Keratinocyte (primary cell): ENCODE results near the gene PIK3CB. TPM values are rescaled to one million over a fixed set of nuclear protein-coding genes. Genes with fewer than 3 reads are reported as not detected.
"Not testable (repeated sequence)": the region's sequence is repeated elsewhere in the genome, so short reads cannot be mapped to it uniquely, and the experiment has no call there.

Source experiments
- DNase-seq: peaks from one replicate; pipeline ENCODE4 v3.0.0-alpha.2; 2011; ENCODE audit warnings: low read depth, missing footprints, low spot score
- FAIRE-seq: peaks from 2 replicates; lab custom pipeline; 2011; peaks lifted over from hg19 to GRCh38; lab: Jason Lieb, UNC
- H2AFZ ChIP-seq: 2 replicates; pipeline ENCODE4 v1.6.0; 2012; ENCODE audit warnings: low read length, control low read depth, inconsistent platforms; ENCODE audit not compliant: control insufficient read depth
- H3K27ac ChIP-seq: 2 replicates; pipeline ENCODE4 v1.5.1; 2011; ENCODE audit warnings: low read length; ENCODE audit not compliant: control insufficient read depth, insufficient read depth
- H3K27me3 ChIP-seq: 3 replicates; pipeline ENCODE4 v1.6.0; 2011; ENCODE audit warnings: low read length; ENCODE audit not compliant: control insufficient read depth, insufficient read depth; ENCODE audit errors: extremely low read depth
- H3K36me3 ChIP-seq, 2 experiments: 2 replicates in 1 of 2; 3 replicates in 1 of 2; pipeline ENCODE4 v1.5.1; 2011; ENCODE audit warnings: low read length in 2 of 2, mild to moderate bottlenecking in 1 of 2; ENCODE audit not compliant: control insufficient read depth in 2 of 2, insufficient read depth in 2 of 2; ENCODE audit errors: extremely low read depth in 1 of 2
- H3K4me1 ChIP-seq: 3 replicates; pipeline ENCODE4 v1.5.1; 2011; ENCODE audit warnings: low read length; ENCODE audit not compliant: control insufficient read depth, insufficient read depth; ENCODE audit errors: extremely low read depth
- H3K4me2 ChIP-seq: 3 replicates; pipeline ENCODE4 v1.6.0; 2011; ENCODE audit warnings: low read depth, low read length; ENCODE audit not compliant: control insufficient read depth, insufficient read depth; ENCODE audit errors: extremely low read depth
- H3K4me3 ChIP-seq, 3 experiments: fragments of 200-600 bp in 1 of 3; sonication (generic) in 1 of 3; 2 replicates in 2 of 3; 3 replicates in 1 of 3; pipeline ENCODE4 v1.5.1; 2011 to 2016; ENCODE audit warnings: low read length in 3 of 3, mild to moderate bottlenecking in 3 of 3, control low read depth in 2 of 3, inconsistent platforms in 1 of 3, low read depth in 1 of 3, mixed read lengths in 1 of 3, mixed run types in 1 of 3, moderate library complexity in 1 of 3; ENCODE audit not compliant: control insufficient read depth in 2 of 3, insufficient read depth in 2 of 3; ENCODE audit errors: extremely low read depth in 1 of 3
- H3K79me2 ChIP-seq: 2 replicates; pipeline ENCODE4 v1.6.0; 2012; ENCODE audit warnings: low read length; ENCODE audit not compliant: control insufficient read depth, insufficient read depth
- H3K9ac ChIP-seq: 3 replicates; pipeline ENCODE4 v1.6.0; 2011; ENCODE audit warnings: low read length; ENCODE audit not compliant: control insufficient read depth, insufficient read depth; ENCODE audit errors: extremely low read depth
- H3K9me1 ChIP-seq: 3 replicates; pipeline ENCODE4 v1.6.0; 2011; ENCODE audit warnings: low read length; ENCODE audit not compliant: control insufficient read depth, insufficient read depth; ENCODE audit errors: extremely low read depth
- H3K9me3 ChIP-seq: 2 replicates; pipeline ENCODE4 v1.5.1; 2012; ENCODE audit warnings: low read depth, low read length; ENCODE audit not compliant: control insufficient read depth
- H4K20me1 ChIP-seq: 3 replicates; pipeline ENCODE4 v1.6.0; 2011; ENCODE audit warnings: low read length; ENCODE audit not compliant: control insufficient read depth, insufficient read depth; ENCODE audit errors: extremely low read depth
- CTCF ChIP-seq, 3 experiments: IDR thresholded peaks in 1 of 3; conservative IDR thresholded peaks in 1 of 3; optimal IDR thresholded peaks in 1 of 3; 2 replicates in 2 of 3; 3 replicates in 1 of 3; pipeline versions ENCODE3 to v1.5.1; 2011; ENCODE audit warnings: low read length in 3 of 3, mild to moderate bottlenecking in 3 of 3, moderate library complexity in 2 of 3, control low read depth in 1 of 3, inconsistent platforms in 1 of 3; ENCODE audit not compliant: insufficient read depth in 2 of 3; ENCODE audit errors: extremely low read depth in 1 of 3
- EZH2 ChIP-seq: IDR thresholded peaks from one replicate; pipeline ENCODE4 v1.6.1; 2012; ENCODE audit warnings: inconsistent platforms, mild to moderate bottlenecking, low read length, moderate library complexity
- dilution Hi-C: fragments of 300-500 bp; cut with MboI; formaldehyde crosslinking; loops from one replicate; pipeline ENCODE4 v1.7.0; 2020; ENCODE audit warnings: low sequenced_read_pairs; ENCODE audit not compliant: extremely low pct_ligation_motif_present
- polyA plus RNA-seq, 5 experiments: library from polyadenylated mRNA; depleted of rRNA in 3 of 5; stranded (reverse) in 3 of 5; stranded (forward) in 1 of 5; unstranded in 1 of 5; fragments of >200 nt; gene quantifications; 1 replicate in 1 of 5; 2 replicates in 3 of 5; 3 replicates in 1 of 5; pipeline versions ENCODE4 v1.2.1 to v1.2.3, GENCODE V29; 2011 to 2012; ENCODE audit warnings: missing spikeins in 2 of 5, low read depth in 1 of 5, low replicate concordance in 1 of 5

PIK3CB gene
- polyA plus RNA-seq, 1 donor (not counting 4 experiments of a cell fraction or from before 2014, with no cell fraction given), result 19.9 TPM

- Histone ChIP-seq H2AFZ (no peak overlapping the region), H3K4me2 (peak overlapping the region; percentile 15), H3K79me2 (peaks cover 51% of the 10 kb centered on the region), H3K36me3 (peaks cover 3 to 6% of the 10 kb centered on the region in 2 experiments), H3K27me3 (no peaks in the 10 kb centered on the region), H3K4me3 (no peak overlapping the region), H3K9me1 (no peaks in the 10 kb centered on the region), H3K9me3 (no peaks in the 10 kb centered on the region), H3K9ac (no peak overlapping the region), H3K4me1 (peaks cover 8% of the 10 kb centered on the region), H3K27ac (no peak overlapping the region), H4K20me1 (no peaks in the 10 kb centered on the region)
- dilution Hi-C loops, result loop anchor here (25.0 kb wide), 1 partner anchor 88 kb away; no protein-coding TSS in a partner anchor
- no peak for FAIRE-seq
- DNase-seq, result no peak
- TF ChIP-seq EZH2 (no peak), CTCF (optimal IDR thresholded peaks at IDR 0.05 in 1 of 3, IDR thresholded peaks at IDR 0.05 in 1 of 3, conservative IDR thresholded peaks at IDR 0.05 in 1 of 3; ENCODE audit: extremely low read depth in 1 of 3, insufficient read depth in 2 of 3, low read length in 3 of 3) (no peak)
Measured at GRCh38 chr3:138824114-138824506, 10.6 kb downstream of the PIK3CB start.

GRCh38 chr3:138820379-138820778, 14.3 kb downstream of the PIK3CB start:
- not testable (repeated sequence) for H2AFZ ChIP-seq, H3K9me1 ChIP-seq, H3K4me2 ChIP-seq, H3K27me3 ChIP-seq, H3K9me3 ChIP-seq, H3K27ac ChIP-seq, H3K9ac ChIP-seq, FAIRE-seq, H3K36me3 ChIP-seq, DNase-seq, H3K4me3 ChIP-seq, H4K20me1 ChIP-seq
- Histone ChIP-seq H3K4me1 (peaks cover 13% of the 10 kb centered on the region), H3K79me2 (peaks cover 46% of the 10 kb centered on the region)
- dilution Hi-C loops, result loop anchor here (25.0 kb wide), 1 partner anchor 92 kb away; no protein-coding TSS in a partner anchor
